Hepatocyte (in vitro differentiated cells): ENCODE measurements around the gene LIMS2.

Experiments used
- EZH2phosphoT487 ChIP-seq: fragments of 200-600 bp; sonication (generic); IDR thresholded peaks from one replicate; pipeline ENCODE4 v1.6.1; 2018; ENCODE audit warnings: antibody characterized with exemption, mild to moderate bottlenecking, low read depth, moderate library complexity; ENCODE audit not compliant: unreplicated experiment, severe bottlenecking
- TF ChIP-seq, protein P1 (sequence below): fragments of 200-600 bp; sonication (generic); IDR thresholded peaks from 2 replicates; pipeline ENCODE4 v1.5.1; 2016; ENCODE audit warnings: antibody characterized with exemption, mild to moderate bottlenecking; ENCODE audit not compliant: poor library complexity

DNA sequence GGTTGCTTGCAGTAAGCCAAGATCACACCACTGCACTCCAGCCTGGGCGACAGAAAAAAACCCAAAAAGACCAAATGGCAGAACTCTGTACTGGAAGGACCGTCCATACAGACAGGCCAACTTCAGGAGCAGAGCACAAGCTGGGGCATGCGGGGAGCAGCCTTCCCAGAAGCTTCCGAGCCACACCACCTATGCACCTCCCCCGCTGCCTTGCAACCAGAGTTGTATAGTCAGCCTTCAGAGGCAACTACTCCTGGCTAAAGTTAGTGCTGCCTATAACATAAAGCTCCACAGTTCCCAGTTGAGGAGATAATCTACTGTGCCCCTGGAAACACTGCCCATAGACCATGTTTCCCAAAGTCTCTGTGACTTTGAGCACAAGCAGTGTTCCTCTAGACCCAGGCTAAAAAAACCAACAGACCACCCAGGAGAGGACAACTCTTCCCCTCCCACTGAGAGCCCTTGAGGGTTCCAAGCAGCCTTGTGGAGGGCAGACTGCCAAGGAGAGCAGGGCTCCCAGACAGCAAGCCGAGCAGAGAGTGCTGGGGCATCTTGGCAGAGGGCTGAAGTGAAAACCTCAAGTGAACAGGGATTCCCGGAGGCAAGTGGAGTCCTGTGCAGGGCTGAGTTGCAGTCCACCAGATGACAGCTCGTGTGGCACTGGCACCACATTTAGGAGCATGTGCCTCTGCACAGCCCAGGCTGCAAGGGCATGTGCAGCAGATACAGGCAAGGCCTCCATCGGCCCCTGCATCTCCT, 32.7 kb upstream of the LIMS2 start:
- TF ChIP-seq, protein P1, sequence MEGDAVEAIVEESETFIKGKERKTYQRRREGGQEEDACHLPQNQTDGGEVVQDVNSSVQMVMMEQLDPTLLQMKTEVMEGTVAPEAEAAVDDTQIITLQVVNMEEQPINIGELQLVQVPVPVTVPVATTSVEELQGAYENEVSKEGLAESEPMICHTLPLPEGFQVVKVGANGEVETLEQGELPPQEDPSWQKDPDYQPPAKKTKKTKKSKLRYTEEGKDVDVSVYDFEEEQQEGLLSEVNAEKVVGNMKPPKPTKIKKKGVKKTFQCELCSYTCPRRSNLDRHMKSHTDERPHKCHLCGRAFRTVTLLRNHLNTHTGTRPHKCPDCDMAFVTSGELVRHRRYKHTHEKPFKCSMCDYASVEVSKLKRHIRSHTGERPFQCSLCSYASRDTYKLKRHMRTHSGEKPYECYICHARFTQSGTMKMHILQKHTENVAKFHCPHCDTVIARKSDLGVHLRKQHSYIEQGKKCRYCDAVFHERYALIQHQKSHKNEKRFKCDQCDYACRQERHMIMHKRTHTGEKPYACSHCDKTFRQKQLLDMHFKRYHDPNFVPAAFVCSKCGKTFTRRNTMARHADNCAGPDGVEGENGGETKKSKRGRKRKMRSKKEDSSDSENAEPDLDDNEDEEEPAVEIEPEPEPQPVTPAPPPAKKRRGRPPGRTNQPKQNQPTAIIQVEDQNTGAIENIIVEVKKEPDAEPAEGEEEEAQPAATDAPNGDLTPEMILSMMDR, result no peak
- no peak for TF ChIP-seq EZH2phosphoT487
